Measurements from ENCODE around the gene LSG1. TPM values are rescaled to one million over a fixed set of nuclear protein-coding genes. Genes with fewer than 3 reads are reported as not detected.

The LSG1 gene
- polyA plus RNA-seq, 1 donor from 2014 or later: 35.5 TPM

DNA sequence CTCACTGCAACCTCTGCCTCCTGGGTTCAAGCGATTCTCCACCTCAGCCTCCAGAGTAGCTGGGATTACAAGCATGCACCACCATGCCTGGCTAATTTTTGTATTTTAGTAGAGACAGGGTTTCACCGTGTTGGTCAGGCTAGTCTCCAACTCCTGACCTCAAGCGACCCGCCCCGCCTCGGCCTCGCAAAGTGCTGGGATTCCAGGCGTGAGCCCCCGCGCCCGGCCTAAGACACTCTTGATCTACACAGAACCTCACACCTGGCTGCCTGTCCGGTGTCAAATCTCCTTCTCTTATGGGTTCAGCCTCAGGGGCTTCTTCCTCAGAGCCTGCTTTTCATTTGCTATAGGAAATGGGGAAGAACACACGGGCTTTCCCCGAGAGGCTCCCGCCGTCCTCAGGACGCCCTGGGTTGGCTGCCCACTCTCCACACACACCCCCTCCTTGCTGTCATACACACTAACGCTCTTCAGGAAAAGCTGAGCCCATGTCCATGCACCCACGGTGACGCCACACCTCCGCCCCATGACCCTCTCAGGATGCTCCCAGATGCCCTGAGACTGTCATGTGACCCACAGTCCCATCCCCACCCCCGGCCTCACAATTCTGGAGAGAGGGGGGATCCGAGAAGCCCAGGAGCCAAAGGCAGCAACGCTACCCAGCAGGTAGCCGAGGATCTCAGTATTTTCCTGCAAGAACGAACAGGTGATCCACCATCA is 49.2 kb downstream of the LSG1 start:
- Mint-ChIP-seq H3K36me3 (no peaks in the 10 kb centered on the region), H3K9me3 (no peaks in the 10 kb centered on the region), H3K27ac (peak overlapping the region in 1 of 3 donors; percentile 25), H3K4me1 (no peaks in the 10 kb centered on the region), H3K27me3 (no peaks in the 10 kb centered on the region), H3K4me3 (no peak overlapping the region)

DNA sequence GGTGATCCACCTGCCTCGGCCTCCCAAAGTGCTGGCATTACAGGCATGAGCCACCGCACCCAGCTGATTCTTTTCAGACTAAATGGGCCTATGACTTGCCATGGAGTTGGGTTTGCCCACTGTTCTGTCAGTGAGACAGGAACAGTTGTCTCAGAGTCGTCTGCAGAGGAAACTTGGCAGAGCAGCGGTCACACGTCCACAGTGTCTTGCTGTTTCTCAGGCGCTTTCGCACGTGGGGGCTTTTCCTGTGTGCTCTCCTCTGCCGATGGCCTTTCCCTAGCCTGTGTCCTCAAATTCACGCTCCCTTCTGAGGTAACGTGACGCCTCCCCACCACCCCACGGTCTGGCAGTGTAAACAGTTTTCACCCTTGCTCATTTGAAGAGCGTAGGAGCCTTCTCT is 50.0 kb downstream of the LSG1 start:
- H3K4me1 Mint-ChIP-seq: no peaks in the 10 kb centered on the region
- no peak overlapping the region for H3K27ac Mint-ChIP-seq
- H3K4me3 Mint-ChIP-seq: no peak overlapping the region
- no peaks in the 10 kb centered on the region for H3K36me3 Mint-ChIP-seq
- no peaks in the 10 kb centered on the region for H3K27me3 Mint-ChIP-seq
- H3K9me3 Mint-ChIP-seq: no peaks in the 10 kb centered on the region

DNA sequence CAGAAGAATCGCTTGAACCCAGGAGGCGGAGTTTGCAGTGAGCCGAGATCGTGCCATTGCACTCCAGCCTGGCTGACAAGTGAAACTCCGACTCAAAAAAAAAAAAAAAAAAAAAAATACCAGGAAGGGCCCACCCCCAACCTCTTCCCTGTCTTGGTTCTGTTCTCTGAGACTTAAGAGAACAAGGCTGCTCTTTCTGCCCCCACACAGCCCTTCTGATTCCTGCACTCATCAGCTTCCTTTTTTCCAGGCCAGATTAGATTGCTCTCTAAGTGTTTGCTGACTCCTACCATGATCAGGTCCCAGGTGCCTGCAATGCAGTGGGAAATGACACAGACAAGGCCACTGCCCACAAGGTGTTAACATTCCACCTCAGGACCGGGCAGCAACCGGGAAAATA is 51.8 kb downstream of the LSG1 start:
- Mint-ChIP-seq H3K4me1 (no peaks in the 10 kb centered on the region), H3K36me3 (no peaks in the 10 kb centered on the region), H3K27me3 (no peaks in the 10 kb centered on the region), H3K27ac (no peak overlapping the region), H3K4me3 (no peak overlapping the region), H3K9me3 (no peaks in the 10 kb centered on the region)

DNA sequence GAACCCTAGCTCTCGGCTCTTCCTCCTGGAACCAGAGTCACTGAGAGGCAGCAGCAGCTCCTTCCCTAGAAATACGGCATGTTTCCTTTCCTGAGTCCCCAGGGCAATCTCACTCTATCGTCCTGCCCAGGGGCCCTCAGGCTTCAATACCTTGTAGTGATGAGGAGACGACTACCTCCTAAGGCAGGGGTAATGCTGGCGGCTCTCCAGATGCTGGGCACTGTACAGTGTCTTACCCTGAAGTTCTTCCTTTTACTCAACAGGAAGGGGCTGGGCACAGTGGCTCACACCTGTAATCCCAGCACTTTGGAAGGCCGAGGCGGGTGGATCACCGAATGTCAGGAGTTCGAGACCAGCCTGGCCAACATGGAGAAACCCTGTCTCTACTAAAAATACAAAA is 52.2 kb downstream of the LSG1 start:
- no peaks in the 10 kb centered on the region for H3K9me3 Mint-ChIP-seq
- H3K4me3 Mint-ChIP-seq: peak overlapping the region in 1 of 4 donors; percentile 28
- no peaks in the 10 kb centered on the region for H3K27me3 Mint-ChIP-seq
- H3K36me3 Mint-ChIP-seq: no peaks in the 10 kb centered on the region
- no peak overlapping the region for H3K27ac Mint-ChIP-seq
- no peaks in the 10 kb centered on the region for H3K4me1 Mint-ChIP-seq

DNA sequence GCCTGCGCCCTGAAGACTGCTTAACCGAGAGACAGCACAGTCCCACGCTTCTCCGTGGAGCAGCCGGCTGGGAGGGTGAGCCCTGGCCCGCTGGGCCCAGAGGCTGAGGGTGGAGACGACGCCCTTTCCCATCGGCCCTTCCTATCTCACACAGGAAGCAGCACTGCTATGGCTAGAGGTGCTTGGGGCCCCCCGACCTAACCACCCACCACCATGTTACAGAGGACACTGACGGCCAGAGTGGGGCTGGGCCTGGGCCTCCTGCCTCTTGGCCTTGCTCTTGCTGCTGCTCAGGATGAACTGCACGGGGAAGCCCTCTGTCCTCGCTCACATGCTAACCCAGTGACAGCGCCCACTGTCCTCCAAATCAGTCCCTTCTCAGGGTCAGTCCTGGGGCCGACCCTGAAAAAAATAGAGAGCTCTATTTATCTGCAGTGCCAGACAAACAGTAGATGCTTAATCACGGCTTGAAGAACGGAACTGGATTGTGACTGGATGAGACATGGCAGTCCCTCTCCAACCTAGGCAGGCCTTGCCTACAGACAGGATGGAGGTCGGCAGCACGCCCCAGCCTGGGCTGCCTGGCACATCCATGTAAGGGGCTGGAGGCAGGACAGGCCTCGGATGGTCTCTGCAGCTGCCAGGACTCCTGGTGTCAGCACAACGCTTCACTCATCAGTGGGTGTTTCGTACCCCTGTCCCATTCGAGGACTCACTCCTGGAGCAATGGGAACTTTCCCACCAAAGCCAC is 53.0 kb downstream of the LSG1 start:
- H3K4me3 Mint-ChIP-seq: no peak overlapping the region
- H3K9me3 Mint-ChIP-seq: no peaks in the 10 kb centered on the region
- no peaks in the 10 kb centered on the region for H3K4me1 Mint-ChIP-seq
- H3K27ac Mint-ChIP-seq: no peak overlapping the region
- no peaks in the 10 kb centered on the region for H3K27me3 Mint-ChIP-seq
- no peaks in the 10 kb centered on the region for H3K36me3 Mint-ChIP-seq

DNA sequence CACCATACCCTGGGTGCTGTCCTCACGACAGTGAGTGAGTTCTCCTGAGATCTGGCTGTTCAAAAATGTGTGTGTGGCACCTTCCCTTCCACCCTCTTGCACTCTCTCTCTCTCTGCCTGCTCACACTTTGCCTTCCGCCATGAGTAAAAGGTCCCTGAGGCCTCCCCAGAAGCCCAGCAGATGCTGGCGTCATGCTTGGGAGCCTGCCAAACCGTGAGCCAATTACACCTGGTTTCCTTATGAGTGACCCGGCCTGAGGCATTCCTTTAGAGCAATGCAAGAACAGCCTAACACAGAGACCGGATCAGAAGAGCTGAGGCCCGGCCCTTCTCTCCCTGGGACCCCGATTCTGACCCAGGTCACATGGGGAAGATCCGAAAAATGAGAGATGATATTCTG is 54.2 kb downstream of the LSG1 start:
- Mint-ChIP-seq H3K4me3 (no peak overlapping the region), H3K36me3 (no peaks in the 10 kb centered on the region), H3K27me3 (no peaks in the 10 kb centered on the region), H3K4me1 (no peaks in the 10 kb centered on the region), H3K9me3 (no peaks in the 10 kb centered on the region), H3K27ac (no peak overlapping the region)

DNA sequence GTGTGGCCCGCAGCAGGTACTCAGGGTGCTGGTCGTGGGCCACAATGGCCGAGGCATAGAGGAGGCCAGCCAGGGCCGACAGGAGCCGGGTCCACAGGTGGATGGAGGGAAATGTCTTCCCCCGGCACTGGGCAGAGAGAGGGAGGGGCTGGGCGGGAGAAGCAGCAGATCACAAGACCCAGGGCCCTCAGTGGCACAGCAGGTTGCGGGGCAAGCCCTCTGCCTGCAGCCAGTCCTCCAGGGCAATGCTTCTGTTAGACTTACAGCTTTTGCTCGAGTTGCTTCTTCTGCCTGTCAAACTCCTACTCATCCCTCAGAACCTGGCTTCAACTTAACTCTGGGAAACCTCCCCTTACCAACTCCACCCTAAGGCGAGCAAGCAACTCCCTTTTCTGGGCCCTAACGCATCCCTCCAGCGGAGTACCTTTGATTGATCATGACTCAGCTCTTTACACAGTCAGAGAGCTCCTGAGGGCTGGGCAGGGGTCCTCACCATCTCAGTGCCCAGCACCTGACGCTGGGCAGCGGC is 54.8 kb downstream of the LSG1 start:
- H3K36me3 Mint-ChIP-seq: no peaks in the 10 kb centered on the region
- no peak overlapping the region for H3K4me3 Mint-ChIP-seq
- H3K9me3 Mint-ChIP-seq: no peaks in the 10 kb centered on the region
- H3K27ac Mint-ChIP-seq: no peak overlapping the region
- H3K27me3 Mint-ChIP-seq: no peaks in the 10 kb centered on the region
- H3K4me1 Mint-ChIP-seq: peaks cover 0 to 2% (median 0%) of the 10 kb centered on the region in 3 donors

DNA sequence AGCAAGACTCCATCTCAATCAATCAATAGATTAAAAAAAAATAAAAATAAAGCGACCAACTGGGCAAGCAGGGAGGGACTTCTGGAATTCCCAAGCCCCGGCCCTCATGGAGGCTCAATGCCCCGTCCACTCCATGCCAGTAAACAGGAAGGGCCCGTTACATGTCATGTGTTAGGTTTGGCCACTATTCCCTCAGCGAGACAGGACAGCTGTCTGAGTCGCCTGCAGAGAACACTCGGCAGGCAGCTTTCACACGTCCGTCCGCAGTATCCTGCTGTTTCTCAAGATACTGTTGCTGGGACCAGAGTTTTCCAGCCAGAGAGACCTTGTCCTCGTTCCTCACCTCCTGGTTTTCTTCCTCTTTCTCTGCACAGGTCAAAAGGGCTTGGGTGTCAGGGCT is 56.8 kb downstream of the LSG1 start:
- Mint-ChIP-seq H3K27me3 (no peaks in the 10 kb centered on the region), H3K4me1 (peaks cover 0 to 2% (median 0%) of the 10 kb centered on the region in 3 donors), H3K36me3 (no peaks in the 10 kb centered on the region), H3K27ac (no peak overlapping the region), H3K4me3 (no peak overlapping the region), H3K9me3 (no peaks in the 10 kb centered on the region)

DNA sequence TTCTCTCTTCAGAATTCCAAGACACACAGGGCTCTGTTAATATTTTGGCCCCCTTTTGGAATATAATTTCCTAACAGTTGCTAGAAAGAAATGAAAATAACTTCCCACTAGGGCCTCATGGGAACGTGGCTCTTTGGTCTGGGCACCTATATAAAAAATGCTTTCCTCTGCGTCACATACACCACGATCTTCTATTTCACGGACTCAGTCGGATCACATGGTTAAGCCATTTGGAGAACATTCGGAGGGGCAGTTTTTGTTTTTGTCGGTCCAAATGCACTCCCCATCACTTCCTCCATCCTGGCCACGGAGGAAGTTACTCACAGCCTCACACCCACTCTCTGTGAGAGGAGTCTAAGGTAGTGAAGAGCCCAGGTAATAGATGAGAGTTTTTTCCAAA is 59.8 kb downstream of the LSG1 start:
- Mint-ChIP-seq H3K27ac (no peak overlapping the region), H3K36me3 (peaks cover 1% of the 10 kb centered on the region), H3K27me3 (no peaks in the 10 kb centered on the region), H3K4me3 (no peak overlapping the region), H3K4me1 (peaks cover 0 to 2% (median 0%) of the 10 kb centered on the region in 3 donors), H3K9me3 (no peaks in the 10 kb centered on the region)

DNA sequence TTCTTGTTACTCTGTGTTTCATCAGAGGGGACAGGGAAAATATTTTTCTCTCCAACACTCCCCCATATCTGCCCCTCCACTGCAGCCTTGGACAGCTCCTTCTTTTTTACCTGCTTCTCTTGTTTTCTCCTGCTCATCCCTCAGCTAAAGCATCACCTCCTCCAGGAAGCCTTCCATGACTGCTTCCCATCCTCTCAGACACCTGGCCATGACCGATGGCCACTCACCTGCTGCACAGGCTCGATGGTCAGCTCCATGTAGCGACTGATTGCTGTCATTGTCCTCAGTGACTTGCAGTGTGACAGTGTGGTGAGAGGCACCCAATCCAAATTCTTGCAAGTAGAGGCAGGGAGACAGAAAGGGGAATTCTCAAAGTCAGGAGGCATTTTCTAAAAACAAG is 61.3 kb downstream of the LSG1 start:
- H3K9me3 Mint-ChIP-seq: no peaks in the 10 kb centered on the region
- H3K4me1 Mint-ChIP-seq: peaks cover 0 to 2% (median 0%) of the 10 kb centered on the region in 3 donors
- H3K27me3 Mint-ChIP-seq: no peaks in the 10 kb centered on the region
- H3K36me3 Mint-ChIP-seq: peaks cover 1% of the 10 kb centered on the region
- no peak overlapping the region for H3K27ac Mint-ChIP-seq
- H3K4me3 Mint-ChIP-seq: no peak overlapping the region

DNA sequence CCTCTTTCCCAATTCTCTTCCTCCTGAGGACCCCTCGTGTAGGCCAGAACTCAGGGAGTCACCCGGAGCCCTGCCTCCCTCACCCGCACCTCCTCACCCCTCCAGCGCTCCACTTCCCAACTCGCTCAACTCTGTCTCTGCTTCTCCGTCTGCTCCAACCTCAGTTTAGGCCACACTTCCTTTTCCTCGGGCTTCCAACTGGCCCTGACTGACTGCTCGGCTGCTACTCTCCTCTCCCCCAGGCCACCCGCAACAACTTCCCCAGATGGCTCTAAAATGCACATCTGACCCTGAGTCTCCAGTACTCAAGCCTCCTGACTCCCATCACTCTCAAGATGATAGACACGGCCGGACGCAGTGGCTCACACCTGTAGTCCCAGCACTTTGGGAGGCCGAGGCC is 62.4 kb downstream of the LSG1 start:
- Mint-ChIP-seq H3K27me3 (no peaks in the 10 kb centered on the region), H3K27ac (no peak overlapping the region), H3K36me3 (peaks cover 1% of the 10 kb centered on the region), H3K4me3 (no peak overlapping the region), H3K4me1 (peaks cover 0 to 2% (median 0%) of the 10 kb centered on the region in 3 donors), H3K9me3 (no peaks in the 10 kb centered on the region)

DNA sequence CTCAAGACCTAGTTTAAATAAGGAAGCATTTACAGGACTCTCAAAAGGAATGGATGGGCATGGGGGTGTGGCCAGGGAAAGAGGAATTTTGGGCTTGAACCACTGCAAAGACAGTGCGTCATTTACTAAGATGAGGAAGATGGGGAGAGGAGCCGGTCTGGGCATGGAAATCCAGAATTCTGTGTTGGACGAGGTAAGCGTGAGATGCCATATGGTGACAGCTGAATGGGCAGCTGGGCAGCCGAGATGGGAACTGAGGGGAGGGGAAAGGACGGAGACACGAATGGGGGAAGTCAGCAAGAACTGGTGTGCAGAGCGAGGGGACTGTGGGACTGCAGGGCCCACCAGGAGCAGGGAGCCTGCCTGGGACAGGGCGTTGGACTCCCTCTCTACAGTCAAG is 63.0 kb downstream of the LSG1 start:
- Mint-ChIP-seq H3K27me3 (no peaks in the 10 kb centered on the region), H3K4me3 (no peak overlapping the region), H3K9me3 (no peaks in the 10 kb centered on the region), H3K27ac (no peak overlapping the region), H3K36me3 (peaks cover 1% of the 10 kb centered on the region), H3K4me1 (peaks cover 0 to 2% (median 0%) of the 10 kb centered on the region in 3 donors)

DNA sequence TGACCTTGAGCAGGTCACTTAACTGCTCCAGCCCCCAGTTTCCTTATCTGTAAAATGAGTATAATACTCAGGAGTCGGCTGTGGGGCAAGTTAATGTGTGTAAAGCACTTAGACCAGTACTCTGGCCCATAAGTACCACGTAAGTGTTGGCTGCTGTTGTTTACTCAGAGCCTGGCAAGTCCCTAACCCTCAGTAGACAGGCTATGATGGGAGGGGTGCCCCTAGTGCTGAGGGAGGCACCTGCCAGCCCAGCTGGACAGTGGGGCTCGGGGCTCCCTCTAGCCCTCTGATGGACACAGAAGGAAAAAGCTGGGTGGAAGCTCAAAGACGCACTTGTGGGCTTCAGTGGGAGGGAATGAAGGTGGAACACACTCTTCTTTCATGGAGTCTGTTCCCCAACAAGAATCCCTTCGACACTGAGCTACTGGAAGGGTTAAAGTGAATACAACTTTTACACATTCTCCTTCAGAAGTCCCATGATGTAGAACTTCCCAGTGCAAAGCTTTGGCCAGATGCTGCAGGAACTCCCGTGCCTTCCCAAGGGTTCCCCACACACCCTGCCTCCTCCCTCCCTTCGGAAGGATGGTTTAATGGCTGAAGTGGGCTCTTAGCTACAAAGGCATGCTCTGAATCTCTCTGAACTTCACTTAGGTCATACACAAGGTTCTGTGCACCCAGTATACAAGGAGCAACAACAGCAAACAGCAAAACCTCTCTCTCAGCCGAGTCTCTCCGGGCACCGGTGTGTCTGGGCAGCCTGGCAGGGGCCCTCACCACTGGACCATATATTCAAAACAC is 64.2 kb downstream of the LSG1 start:
- no peaks in the 10 kb centered on the region for H3K27me3 Mint-ChIP-seq
- peaks cover 1% of the 10 kb centered on the region for H3K36me3 Mint-ChIP-seq
- no peak overlapping the region for H3K27ac Mint-ChIP-seq
- no peak overlapping the region for H3K4me3 Mint-ChIP-seq
- no peaks in the 10 kb centered on the region for H3K9me3 Mint-ChIP-seq
- H3K4me1 Mint-ChIP-seq: peaks cover 0 to 2% (median 0%) of the 10 kb centered on the region in 3 donors

DNA sequence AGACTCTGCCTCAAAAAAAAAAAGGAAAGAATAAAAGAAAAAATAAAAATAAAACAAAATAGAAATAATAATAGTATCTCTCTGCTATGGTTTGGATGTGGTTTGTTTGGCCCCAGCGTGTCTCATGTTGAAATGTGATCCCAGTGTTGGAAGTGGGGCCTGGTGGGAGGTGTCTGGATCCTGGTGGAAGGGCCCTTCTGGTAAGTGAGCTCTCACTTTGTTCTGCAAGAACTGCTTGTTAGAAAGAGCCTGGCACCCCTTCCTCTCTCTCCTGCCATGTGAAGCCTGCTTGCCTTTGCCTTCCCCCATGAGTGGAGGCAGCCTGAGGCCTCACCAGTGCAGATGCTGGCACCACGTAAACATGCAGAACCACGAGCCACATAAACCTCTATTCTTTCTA is 65.0 kb downstream of the LSG1 start:
- peaks cover 1% of the 10 kb centered on the region for H3K36me3 Mint-ChIP-seq
- no peaks in the 10 kb centered on the region for H3K4me1 Mint-ChIP-seq
- H3K9me3 Mint-ChIP-seq: no peaks in the 10 kb centered on the region
- H3K27me3 Mint-ChIP-seq: no peaks in the 10 kb centered on the region
- H3K4me3 Mint-ChIP-seq: no peak overlapping the region
- H3K27ac Mint-ChIP-seq: no peak overlapping the region

DNA sequence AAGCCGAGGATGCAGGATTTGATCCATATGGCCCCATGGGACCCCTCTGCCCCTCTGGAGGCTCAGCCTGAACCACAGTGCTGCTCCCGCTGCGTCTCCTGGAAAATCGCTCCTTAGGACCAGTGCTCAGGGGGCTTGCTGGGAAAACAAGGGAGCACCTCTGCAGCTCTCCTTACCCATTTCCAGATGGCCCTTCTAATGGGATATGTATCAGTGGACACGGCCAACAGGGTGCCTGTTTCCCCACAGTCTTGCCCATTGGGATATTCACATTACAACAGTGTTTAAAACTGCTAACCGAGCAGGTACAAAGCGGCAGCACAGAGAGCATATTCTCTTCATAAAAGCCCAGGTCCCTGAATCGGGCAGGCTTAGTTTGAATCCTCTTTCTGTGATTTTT is 65.8 kb downstream of the LSG1 start:
- no peak overlapping the region for H3K4me3 Mint-ChIP-seq
- peaks cover 4% of the 10 kb centered on the region for H3K36me3 Mint-ChIP-seq
- H3K27me3 Mint-ChIP-seq: no peaks in the 10 kb centered on the region
- no peaks in the 10 kb centered on the region for H3K9me3 Mint-ChIP-seq
- no peak overlapping the region for H3K27ac Mint-ChIP-seq
- H3K4me1 Mint-ChIP-seq: no peaks in the 10 kb centered on the region
